ENCODE results near the gene PACC1. TPM values are rescaled to one million over a fixed set of nuclear protein-coding genes. Genes with fewer than 3 reads are reported as not detected.
A peak's percentile ranks its signal among the peaks of the same experiment; 100 is the strongest.

The PACC1 gene
- 37.7 and 40.3 TPM in 2 replicates for total RNA-seq (2013; cell fraction: nucleolus; rRNA removed)
- total RNA-seq (2014; rRNA removed), result 20.7 and 22.3 TPM in 2 replicates
- 20.7 and 22.1 TPM in 2 replicates for total RNA-seq (2014; rRNA removed; fragmentation: Illumina TruSeq; extraction: Trizol)
- total RNA-seq (2021), result 21.0 and 25.9 TPM in 2 replicates
- 4.2 TPM for polyA plus RNA-seq (2011; ENCODE audit: low read depth)
- 25.1 and 29.7 TPM in 2 replicates for polyA plus RNA-seq (2011; rRNA removed)
- polyA plus RNA-seq (2011; cell fraction: cytosol; rRNA removed), result 37.9 and 45.4 TPM in 2 replicates
- polyA plus RNA-seq (2011; cell fraction: nucleus; rRNA removed), result 33.3 and 33.7 TPM in 2 replicates
- 6.9 and 8.4 TPM in 2 replicates for polyA plus RNA-seq (2012)
- 17.8 and 18.0 TPM in 2 replicates for polyA plus RNA-seq (2014; fragmentation: Illumina TruSeq; extraction: Trizol)
- 10 to 100 TPM; 16.1 to 17.2 TPM for polyA plus RNA-seq (2014; fragmentation: Nextera tagmentation; extraction: Ambion mirVana)
- 21.2 and 25.2 TPM in 2 replicates for polyA plus RNA-seq (2014; rRNA removed)
- polyA plus RNA-seq (2016; fragmentation: Nextera tagmentation; extraction: Ambion mirVana), result 10 to 100 TPM; 16.7 to 18.0 TPM
- polyA minus RNA-seq (2011; rRNA and poly(A)+ RNA removed), result 50.9 and 59.4 TPM in 2 replicates
- 18.0 and 20.0 TPM in 2 replicates for polyA minus RNA-seq (2011; cell fraction: cytosol; rRNA and poly(A)+ RNA removed)
- polyA minus RNA-seq (2011; cell fraction: nucleus; rRNA and poly(A)+ RNA removed), result 19.0 and 38.4 TPM in 2 replicates
- Bru-seq, nascent RNA, result percentile 76 among the genes with signal in this experiment
- BruChase-seq, experiment 1, labeled RNA remaining after a 6-hour chase, result percentile 83 among the genes with signal in this experiment
- BruChase-seq, experiment 2, labeled RNA remaining after a 2-hour chase, result percentile 78 among the genes with signal in this experiment
- long read RNA-seq, experiment 1, transcript TMEM206-201 (8 exons, 2,475 nt), result major isoform, 27 of 34 reads
- long read RNA-seq, experiment 1, partial matches to known transcripts, result 1 of 34 reads
- long read RNA-seq, experiment 1, other reads (novel, unspliced or antisense), result 6 of 34 reads
- long read RNA-seq, experiment 2, transcript TMEM206-201 (8 exons, 2,475 nt), result major isoform, 227 of 291 reads
- long read RNA-seq, experiment 2, partial matches to known transcripts, result 13 of 291 reads
- long read RNA-seq, experiment 2, other reads (novel, unspliced or antisense), result 51 of 291 reads

GRCh38 chr1:212414328-212415106, at the start of gene PACC1:
Gene PACC1 (minus strand): TSS chr1:212414886. CDS start chr1:212414757, 129 bp downstream.
- peaks cover 7 to 11% of the 10 kb centered on the region in 2 experiments; a peak in 3 of 4 replicates for H3K36me3 ChIP-seq (ENCODE audit: control insufficient read depth in 2 of 2, insufficient read depth in 2 of 2, low read length in 1 of 2)
- SMC1A ChIA-PET (ENCODE audit: uncharacterized antibody, unreplicated experiment), result interaction anchor here (0.7 to 2.2 kb wide), 8 partner anchors 9 to 379 kb away, joined by 3 to 9 read pairs (median 4); partner anchors contain the start of gene DTL
- peak; percentile 80 for FAIRE-seq
- H3K27me3 ChIP-seq (replicated peaks in 1 of 2; ENCODE audit: control insufficient read depth in 2 of 2, insufficient read depth in 2 of 2, low read length in 1 of 2), result no peaks in the 10 kb centered on the region
- peaks cover 20% of the 10 kb centered on the region for H3K4me1 ChIP-seq (ENCODE audit: control insufficient read depth, insufficient read depth, low read length)
- peak within 1 kb of the TSS; percentile 90 for H3K27ac ChIP-seq (ENCODE audit: control insufficient read depth, insufficient read depth)
- peak within 1 kb of the TSS; percentile 72 for H3K9ac ChIP-seq (ENCODE audit: control insufficient read depth, insufficient read depth, low read length)
- intact Hi-C loops (cut with micrococcal nuclease; ENCODE audit: unreplicated experiment), result loop anchor here (1.0 to 5.0 kb wide), 3 partner anchors 18 to 127 kb away; partner anchors contain the start of genes NENF and PPP2R5A
- peak within 1 kb of the TSS; percentile 99 for H3K4me2 ChIP-seq (ENCODE audit: control insufficient read depth, insufficient read depth)
- no TSS peak for BruUV-seq (replicated peaks)
- under 1% methylated on average over 48 of the region's 74 CpGs for WGBS (ENCODE audit: insufficient coverage, insufficient replicate concordance, low lambda C conversion rate, missing lambda C conversion rate)
- peak within 1 kb of the TSS; percentile 94 for H2AFZ ChIP-seq (ENCODE audit: control insufficient read depth, low read depth, low read length)
- H3K79me2 ChIP-seq (ENCODE audit: control insufficient read depth, insufficient read depth, low read length), result peaks cover 32% of the 10 kb centered on the region
- CTCF ChIA-PET, result interaction anchor here (5.9 kb wide), 1 partner anchor 42 kb away, joined by 36 read pairs; no protein-coding TSS in a partner anchor
- RAD21 ChIA-PET (ENCODE audit: unreplicated experiment), result interaction anchor here (0.8 to 3.6 kb wide), 7 partner anchors 18 to 733 kb away, joined by 3 to 16 read pairs (median 3); partner anchors contain the start of genes FLVCR1 and NENF
- POLR2A ChIA-PET, result interaction anchor here (0.6 to 2.4 kb wide), 10 partner anchors 15 to 1090 kb away, joined by 3 to 10 read pairs (median 4); partner anchors contain the start of genes DTL, INTS7 and NENF
- H4K20me1 ChIP-seq (ENCODE audit: control insufficient read depth, insufficient read depth), result no peaks in the 10 kb centered on the region
- DNase-seq (ENCODE audit: low read depth, low spot score), result peak; percentile 94
- H3K4me3 ChIP-seq, result peak within 1 kb of the TSS; percentile 81
- peak; percentile 96 for ATAC-seq
- H3K9me3 ChIP-seq (replicated peaks; ENCODE audit: control insufficient read depth, insufficient read depth, low read length), result no peaks in the 10 kb centered on the region
- in situ Hi-C loops (cut with MboI), result no loop called here
- TF ChIP-seq STAT3 (IDR thresholded peaks at IDR 0.05; ENCODE audit: low read depth, low read length), result no peak
- peak; percentile 82 for TF ChIP-seq SIX5 (IDR thresholded peaks at IDR 0.05; ENCODE audit: low read depth, low read length, severe bottlenecking)
- TF ChIP-seq IKZF1 (conservative IDR thresholded peaks at IDR 0.05), result peak; percentile 92
- no peak for TF ChIP-seq TARDBP (IDR thresholded peaks at IDR 0.05; ENCODE audit: borderline replicate concordance)
- peak; percentile 33; the same call in 1 of the 2 replicates for TF ChIP-seq RB1 (IDR thresholded peaks at IDR 0.05; ENCODE audit: borderline replicate concordance)
- peak; percentile 100 for TF ChIP-seq BHLHE40 (IDR thresholded peaks at IDR 0.05; ENCODE audit: borderline replicate concordance in 1 of 2, low read depth in 2 of 2, low read length in 1 of 2)
- TF ChIP-seq EED (IDR thresholded peaks at IDR 0.05; ENCODE audit: low read depth), result peak; percentile 72
- no peak for TF ChIP-seq YBX1 (IDR thresholded peaks at IDR 0.05)
- no peak for TF ChIP-seq MYC (IDR thresholded peaks at IDR 0.05; ENCODE audit: insufficient read depth, insufficient read length, insufficient replicate concordance, low read length, severe bottlenecking)
- no peak for TF ChIP-seq ZBED1 (IDR thresholded peaks at IDR 0.05; ENCODE audit: borderline replicate concordance)
- TF ChIP-seq, protein P1, sequence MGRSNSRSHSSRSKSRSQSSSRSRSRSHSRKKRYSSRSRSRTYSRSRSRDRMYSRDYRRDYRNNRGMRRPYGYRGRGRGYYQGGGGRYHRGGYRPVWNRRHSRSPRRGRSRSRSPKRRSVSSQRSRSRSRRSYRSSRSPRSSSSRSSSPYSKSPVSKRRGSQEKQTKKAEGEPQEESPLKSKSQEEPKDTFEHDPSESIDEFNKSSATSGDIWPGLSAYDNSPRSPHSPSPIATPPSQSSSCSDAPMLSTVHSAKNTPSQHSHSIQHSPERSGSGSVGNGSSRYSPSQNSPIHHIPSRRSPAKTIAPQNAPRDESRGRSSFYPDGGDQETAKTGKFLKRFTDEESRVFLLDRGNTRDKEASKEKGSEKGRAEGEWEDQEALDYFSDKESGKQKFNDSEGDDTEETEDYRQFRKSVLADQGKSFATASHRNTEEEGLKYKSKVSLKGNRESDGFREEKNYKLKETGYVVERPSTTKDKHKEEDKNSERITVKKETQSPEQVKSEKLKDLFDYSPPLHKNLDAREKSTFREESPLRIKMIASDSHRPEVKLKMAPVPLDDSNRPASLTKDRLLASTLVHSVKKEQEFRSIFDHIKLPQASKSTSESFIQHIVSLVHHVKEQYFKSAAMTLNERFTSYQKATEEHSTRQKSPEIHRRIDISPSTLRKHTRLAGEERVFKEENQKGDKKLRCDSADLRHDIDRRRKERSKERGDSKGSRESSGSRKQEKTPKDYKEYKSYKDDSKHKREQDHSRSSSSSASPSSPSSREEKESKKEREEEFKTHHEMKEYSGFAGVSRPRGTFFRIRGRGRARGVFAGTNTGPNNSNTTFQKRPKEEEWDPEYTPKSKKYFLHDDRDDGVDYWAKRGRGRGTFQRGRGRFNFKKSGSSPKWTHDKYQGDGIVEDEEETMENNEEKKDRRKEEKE (IDR thresholded peaks at IDR 0.05), result no peak
- TF ChIP-seq DPF2 (IDR thresholded peaks at IDR 0.05), result no peak
- TF ChIP-seq IRF4 (IDR thresholded peaks at IDR 0.05; ENCODE audit: low read depth, low read length), result peak; percentile 92
- no peak for TF ChIP-seq ESRRA (IDR thresholded peaks at IDR 0.05; ENCODE audit: low read length)
- TF ChIP-seq CEBPB (IDR thresholded peaks at IDR 0.05; ENCODE audit: borderline replicate concordance in 1 of 2, low read depth in 2 of 2, low read length in 2 of 2), result no peak
- TF ChIP-seq HDGF (IDR thresholded peaks at IDR 0.05), result peak; percentile 54
- TF ChIP-seq BACH1 (IDR thresholded peaks at IDR 0.05; ENCODE audit: borderline replicate concordance), result 0 out of 2 replicates have a peak, but pooled peaks have one; percentile 75
